ENCODE data around the gene PPP1R27. TPM values are rescaled to one million over a fixed set of nuclear protein-coding genes. Genes with fewer than 3 reads are reported as not detected.

The PPP1R27 gene
- total and polyA plus RNA-seq, 4 donors = 0.31 to 0.35 TPM; not detected in 2

DNA sequence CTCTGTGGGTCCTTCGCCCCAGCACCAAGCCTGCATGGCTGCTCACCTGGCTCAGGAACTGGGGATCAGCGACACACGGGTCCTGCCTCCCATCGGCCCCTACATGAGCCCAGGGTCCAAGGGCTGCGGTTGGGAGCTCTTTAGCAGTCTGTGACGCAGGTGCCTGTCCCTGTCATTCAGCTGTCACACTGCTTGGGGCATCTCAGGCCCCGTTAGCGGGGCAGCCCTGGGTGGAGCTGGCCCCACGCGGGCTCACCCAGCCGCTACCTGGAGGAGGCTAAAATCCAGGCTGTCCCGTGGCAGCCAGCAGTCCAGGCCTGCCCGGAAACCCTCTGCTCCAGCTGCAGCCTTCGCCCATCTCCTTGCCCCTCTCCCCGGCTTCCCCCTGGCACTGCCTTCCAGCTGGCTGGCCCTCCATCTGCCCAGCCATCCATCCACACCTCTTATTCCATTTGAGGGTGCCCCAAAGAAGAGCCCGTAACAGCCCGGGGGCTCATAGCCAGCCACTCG, 27.6 kb downstream of the PPP1R27 start:
- no peak overlapping the region for H3K4me3 ChIP-seq (ENCODE audit: low read depth in 1 of 3, low read length in 3 of 3)
- H3K4me1 ChIP-seq (ENCODE audit: control insufficient read depth in 4 of 4, insufficient read depth in 4 of 4, low read length in 3 of 4) = peaks cover 12 to 28% (median 22%) of the 10 kb centered on the region in 4 donors
- DNase-seq (ENCODE audit: low spot score) = no peak
- no peaks in the 10 kb centered on the region for H3K9me3 ChIP-seq (ENCODE audit: control insufficient read depth in 4 of 4, low read length in 3 of 4)
- TF ChIP-seq FOXA1 (IDR thresholded peaks at IDR 0.05) (no peak), JUND (IDR thresholded peaks at IDR 0.05) (no peak), HNF4A (conservative IDR thresholded peaks at IDR 0.05) (no peak), GABPA (IDR thresholded peaks at IDR 0.05 in 1 of 2, conservative IDR thresholded peaks at IDR 0.05 in 1 of 2) (no peak), NR2F2 (IDR thresholded peaks at IDR 0.05) (no peak), YY1 (IDR thresholded peaks at IDR 0.05) (no peak), RAD21 (IDR thresholded peaks at IDR 0.05) (no peak), SP1 (IDR thresholded peaks at IDR 0.05) (no peak), FOXA2 (IDR thresholded peaks at IDR 0.05) (no peak), HNF4G (IDR thresholded peaks at IDR 0.05) (no peak), TAF1 (conservative IDR thresholded peaks at IDR 0.05) (no peak), EGR1 (IDR thresholded peaks at IDR 0.05; ENCODE audit: low read depth in 2 of 2) (no peak), RXRA (IDR thresholded peaks at IDR 0.05) (no peak)
- TF ChIP-seq, protein P1, sequence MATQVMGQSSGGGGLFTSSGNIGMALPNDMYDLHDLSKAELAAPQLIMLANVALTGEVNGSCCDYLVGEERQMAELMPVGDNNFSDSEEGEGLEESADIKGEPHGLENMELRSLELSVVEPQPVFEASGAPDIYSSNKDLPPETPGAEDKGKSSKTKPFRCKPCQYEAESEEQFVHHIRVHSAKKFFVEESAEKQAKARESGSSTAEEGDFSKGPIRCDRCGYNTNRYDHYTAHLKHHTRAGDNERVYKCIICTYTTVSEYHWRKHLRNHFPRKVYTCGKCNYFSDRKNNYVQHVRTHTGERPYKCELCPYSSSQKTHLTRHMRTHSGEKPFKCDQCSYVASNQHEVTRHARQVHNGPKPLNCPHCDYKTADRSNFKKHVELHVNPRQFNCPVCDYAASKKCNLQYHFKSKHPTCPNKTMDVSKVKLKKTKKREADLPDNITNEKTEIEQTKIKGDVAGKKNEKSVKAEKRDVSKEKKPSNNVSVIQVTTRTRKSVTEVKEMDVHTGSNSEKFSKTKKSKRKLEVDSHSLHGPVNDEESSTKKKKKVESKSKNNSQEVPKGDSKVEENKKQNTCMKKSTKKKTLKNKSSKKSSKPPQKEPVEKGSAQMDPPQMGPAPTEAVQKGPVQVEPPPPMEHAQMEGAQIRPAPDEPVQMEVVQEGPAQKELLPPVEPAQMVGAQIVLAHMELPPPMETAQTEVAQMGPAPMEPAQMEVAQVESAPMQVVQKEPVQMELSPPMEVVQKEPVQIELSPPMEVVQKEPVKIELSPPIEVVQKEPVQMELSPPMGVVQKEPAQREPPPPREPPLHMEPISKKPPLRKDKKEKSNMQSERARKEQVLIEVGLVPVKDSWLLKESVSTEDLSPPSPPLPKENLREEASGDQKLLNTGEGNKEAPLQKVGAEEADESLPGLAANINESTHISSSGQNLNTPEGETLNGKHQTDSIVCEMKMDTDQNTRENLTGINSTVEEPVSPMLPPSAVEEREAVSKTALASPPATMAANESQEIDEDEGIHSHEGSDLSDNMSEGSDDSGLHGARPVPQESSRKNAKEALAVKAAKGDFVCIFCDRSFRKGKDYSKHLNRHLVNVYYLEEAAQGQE (IDR thresholded peaks at IDR 0.05) = no peak
- TF ChIP-seq, protein P2, sequence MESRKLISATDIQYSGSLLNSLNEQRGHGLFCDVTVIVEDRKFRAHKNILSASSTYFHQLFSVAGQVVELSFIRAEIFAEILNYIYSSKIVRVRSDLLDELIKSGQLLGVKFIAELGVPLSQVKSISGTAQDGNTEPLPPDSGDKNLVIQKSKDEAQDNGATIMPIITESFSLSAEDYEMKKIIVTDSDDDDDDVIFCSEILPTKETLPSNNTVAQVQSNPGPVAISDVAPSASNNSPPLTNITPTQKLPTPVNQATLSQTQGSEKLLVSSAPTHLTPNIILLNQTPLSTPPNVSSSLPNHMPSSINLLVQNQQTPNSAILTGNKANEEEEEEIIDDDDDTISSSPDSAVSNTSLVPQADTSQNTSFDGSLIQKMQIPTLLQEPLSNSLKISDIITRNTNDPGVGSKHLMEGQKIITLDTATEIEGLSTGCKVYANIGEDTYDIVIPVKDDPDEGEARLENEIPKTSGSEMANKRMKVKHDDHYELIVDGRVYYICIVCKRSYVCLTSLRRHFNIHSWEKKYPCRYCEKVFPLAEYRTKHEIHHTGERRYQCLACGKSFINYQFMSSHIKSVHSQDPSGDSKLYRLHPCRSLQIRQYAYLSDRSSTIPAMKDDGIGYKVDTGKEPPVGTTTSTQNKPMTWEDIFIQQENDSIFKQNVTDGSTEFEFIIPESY (IDR thresholded peaks at IDR 0.05) = no peak
- TF ChIP-seq, protein P3, sequence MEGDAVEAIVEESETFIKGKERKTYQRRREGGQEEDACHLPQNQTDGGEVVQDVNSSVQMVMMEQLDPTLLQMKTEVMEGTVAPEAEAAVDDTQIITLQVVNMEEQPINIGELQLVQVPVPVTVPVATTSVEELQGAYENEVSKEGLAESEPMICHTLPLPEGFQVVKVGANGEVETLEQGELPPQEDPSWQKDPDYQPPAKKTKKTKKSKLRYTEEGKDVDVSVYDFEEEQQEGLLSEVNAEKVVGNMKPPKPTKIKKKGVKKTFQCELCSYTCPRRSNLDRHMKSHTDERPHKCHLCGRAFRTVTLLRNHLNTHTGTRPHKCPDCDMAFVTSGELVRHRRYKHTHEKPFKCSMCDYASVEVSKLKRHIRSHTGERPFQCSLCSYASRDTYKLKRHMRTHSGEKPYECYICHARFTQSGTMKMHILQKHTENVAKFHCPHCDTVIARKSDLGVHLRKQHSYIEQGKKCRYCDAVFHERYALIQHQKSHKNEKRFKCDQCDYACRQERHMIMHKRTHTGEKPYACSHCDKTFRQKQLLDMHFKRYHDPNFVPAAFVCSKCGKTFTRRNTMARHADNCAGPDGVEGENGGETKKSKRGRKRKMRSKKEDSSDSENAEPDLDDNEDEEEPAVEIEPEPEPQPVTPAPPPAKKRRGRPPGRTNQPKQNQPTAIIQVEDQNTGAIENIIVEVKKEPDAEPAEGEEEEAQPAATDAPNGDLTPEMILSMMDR (IDR thresholded peaks at IDR 0.05; ENCODE audit: low read depth, low read length, missing input control) = no peak
- TF ChIP-seq, protein P4, sequence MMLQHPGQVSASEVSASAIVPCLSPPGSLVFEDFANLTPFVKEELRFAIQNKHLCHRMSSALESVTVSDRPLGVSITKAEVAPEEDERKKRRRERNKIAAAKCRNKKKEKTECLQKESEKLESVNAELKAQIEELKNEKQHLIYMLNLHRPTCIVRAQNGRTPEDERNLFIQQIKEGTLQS (IDR thresholded peaks at IDR 0.05) = no peak
- TF ChIP-seq, protein P5, sequence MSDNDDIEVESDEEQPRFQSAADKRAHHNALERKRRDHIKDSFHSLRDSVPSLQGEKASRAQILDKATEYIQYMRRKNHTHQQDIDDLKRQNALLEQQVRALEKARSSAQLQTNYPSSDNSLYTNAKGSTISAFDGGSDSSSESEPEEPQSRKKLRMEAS (IDR thresholded peaks at IDR 0.05) = no peak
- H3K36me3 ChIP-seq (ENCODE audit: control insufficient read depth in 4 of 4, insufficient read depth in 3 of 4, low read depth in 1 of 4, low read length in 3 of 4) = peaks cover 4 to 14% (median 6%) of the 10 kb centered on the region in 4 donors
- H3K9ac ChIP-seq (ENCODE audit: low read depth in 1 of 2, low read length in 2 of 2) = no peak overlapping the region
- 74% methylated on average over 18 of the region's 18 CpGs for WGBS
- peaks cover 0 to 2% (median 0%) of the 10 kb centered on the region in 4 donors for H3K27me3 ChIP-seq (ENCODE audit: control insufficient read depth in 4 of 4, insufficient read depth in 4 of 4, low read length in 3 of 4)
- H3K27ac ChIP-seq (ENCODE audit: low read depth in 1 of 2, low read length in 2 of 2) = no peak overlapping the region

Measured in liver (tissue), 9 donors.